GM19463 (cell line): ENCODE data around the gene EMID1.

Source experiments
- ATAC-seq: cut with Tn5 transposase; IDR thresholded peaks from one replicate; pipeline ENCODE4 v1.9.1; 2021; ENCODE audit warnings: mild to moderate bottlenecking, moderate library complexity; ENCODE audit not compliant: unreplicated experiment

The EMID1 gene

DNA sequence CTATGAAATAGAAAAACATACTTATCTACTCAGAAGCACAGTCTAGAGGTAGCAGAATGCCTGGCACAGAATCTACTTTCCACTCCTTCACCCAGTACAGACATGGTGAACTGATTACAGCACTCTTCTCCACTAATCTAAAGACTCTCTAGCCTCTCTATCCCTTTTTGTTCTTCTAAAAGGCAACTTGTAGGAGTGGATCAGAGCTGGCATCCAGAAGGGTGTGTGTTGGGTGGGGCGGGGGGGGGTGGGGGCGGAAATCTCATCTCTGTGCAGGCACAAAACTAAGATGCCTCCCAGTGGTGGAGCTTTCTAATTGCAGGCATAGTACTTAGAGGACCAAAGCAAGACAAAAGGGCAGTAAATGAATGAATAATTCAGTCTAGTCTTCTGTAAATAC lies 11.5 kb upstream of the EMID1 start:
- ATAC-seq, result no peak

DNA sequence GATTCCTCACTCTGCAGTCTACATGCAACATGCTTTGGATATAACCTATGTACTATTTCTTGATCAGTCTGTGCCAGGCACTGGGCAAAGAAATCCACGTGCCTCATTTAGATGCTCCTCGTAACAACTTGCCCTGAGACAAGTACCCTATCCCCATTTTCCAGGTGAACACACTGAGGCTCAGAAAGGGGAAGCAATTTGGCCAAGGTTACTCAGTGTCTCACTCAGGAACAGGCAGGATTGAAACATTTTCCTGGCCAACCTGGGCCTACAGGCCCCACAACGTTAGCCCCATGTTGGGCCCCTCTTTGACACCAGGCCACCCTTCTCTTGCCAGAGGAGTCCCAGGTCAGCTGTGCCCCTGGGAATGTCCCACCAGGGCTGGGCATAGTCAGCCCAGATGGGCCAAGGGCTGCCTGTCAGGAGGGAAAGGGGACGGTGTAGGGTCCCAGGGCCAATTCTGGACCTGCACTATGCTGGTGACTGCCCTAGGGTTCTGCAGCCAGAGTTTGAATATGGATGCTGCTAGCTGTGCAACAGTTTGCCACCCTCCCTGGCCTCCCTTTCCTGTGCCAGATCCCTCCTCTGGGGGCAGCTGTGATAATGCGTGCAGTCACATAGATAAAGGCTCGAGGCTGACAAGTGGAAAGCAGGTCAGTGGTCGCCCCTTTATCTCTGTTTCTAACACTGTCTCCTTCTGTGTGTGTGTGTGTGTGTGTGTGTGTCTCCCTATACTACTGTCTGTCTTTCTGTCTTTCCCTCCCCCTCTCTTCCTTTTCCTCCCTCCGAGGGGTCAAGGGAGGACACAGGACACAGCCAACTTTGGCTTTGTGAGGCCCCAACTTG lies 10.4 kb upstream of the EMID1 start:
- ATAC-seq, result no peak

DNA sequence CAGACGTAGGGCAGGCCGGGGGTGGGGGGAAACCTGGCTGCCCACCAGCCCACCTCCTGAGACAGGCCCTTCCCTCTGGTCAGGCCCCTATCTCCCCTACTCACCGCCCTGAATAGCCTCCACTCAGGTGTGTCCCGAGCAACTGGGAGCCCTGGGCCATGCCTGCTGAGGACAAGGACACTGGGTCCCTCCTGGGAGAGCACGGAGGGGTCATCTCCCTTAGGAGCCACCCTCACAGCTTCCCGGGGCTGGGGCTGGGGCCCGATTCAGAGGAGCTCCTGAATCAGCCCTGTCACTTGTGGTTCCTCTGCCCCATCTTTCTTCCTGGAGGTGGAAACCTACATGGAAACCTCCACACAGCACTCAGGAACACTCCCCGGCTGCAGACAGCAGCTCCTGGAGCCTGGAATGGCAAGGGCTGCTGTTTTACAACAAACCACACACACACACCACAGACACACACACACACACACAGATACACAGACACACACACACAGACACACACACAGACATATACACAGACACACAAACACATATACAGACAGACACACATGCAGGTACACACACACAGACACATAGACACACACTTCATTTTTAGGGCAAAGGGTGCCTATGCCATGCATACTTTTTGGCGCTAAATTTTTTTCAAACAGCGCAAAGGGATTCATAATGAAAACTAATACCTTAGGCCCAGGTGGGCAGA lies 9.6 kb upstream of the EMID1 start:
- ATAC-seq, result no peak

DNA sequence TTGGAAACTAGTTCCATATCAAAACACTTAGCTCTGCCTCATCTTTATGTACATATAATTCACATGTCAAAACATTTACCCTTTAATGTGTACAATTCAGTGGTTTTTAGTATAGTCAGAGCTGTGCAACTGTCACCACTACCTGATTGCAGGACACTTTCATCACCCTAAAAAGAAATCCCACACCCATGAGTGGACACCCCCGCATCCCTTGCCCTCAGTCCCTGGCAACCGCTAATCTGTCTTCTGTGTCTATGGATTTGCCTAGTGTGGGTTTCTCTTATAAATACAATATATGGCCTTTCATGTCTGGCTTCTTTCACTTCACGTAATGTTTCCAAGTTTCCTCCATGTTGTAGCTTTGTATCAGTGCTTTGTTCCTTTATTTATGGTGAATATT lies 8.6 kb upstream of the EMID1 start:
- no peak for ATAC-seq

DNA sequence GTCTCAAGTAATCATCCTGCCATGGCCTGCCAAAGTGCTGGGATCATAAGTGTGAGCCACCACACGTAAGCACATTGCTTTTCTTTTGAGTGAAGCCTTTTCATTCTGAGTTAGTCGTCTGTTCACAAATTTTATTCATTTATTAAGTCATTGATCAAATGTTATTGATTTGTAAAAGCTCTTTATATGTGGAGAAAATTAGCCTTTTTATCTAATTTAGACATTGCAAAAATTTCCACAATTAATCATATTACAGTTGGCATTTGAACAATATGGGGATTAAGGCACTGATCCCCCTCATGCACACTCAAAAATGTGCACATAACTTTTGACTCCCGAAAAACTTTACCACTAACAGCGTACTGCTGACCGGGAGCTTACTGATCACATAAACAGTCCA lies 7.5 kb upstream of the EMID1 start:
- no peak for ATAC-seq

DNA sequence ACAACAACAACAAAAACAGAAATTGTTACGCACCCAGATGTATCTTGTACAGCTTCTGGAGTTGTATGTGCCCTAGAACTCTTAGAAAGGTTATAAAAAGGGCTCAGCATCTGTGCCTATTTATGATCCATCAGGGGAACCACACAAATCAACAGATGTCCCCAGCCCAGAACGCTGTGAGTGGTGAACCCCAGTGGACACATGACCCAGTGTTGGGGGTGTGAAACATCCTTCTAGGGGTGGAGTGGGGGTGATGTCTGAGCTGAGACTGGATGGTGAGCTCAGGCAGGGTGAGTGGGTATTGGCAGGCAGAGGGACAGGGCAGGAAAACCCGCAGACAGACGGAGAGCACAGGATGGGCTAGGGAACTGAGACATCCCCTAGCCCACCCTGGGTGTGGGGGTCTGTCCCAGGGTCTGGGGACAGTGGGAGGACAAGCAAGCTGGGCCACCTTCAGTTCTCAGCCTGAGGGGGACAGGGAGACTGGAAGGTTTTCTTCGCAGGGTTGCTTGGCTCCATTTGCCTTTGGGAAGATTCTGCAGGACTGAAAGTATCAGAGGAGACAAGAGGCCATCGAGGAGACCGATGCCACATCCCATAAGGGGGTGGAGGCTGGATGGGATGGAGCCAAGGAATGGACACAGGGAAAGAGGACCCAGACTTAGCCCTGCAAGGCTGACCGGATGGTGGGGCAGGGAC lies 5.8 kb upstream of the EMID1 start:
- ATAC-seq, result no peak

DNA sequence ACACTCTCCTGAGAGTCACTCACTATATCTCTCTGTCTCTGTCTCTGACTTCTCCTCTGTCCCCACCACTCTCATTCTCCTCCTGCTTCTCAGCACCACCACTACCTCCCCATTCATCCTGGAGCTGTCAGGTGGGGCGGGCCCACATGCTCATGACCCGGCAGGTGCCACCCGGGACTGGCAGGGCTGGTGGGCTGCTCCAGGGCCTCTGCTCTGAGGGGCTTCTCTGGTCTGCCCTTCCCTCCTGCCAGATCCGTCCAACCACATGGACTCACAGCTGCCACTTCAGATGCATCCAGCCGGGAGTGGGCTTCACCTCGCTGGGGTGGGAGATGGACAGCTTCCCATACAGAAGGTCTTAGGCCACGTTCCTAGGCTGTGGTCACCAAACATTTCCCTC lies 4.8 kb upstream of the EMID1 start:
- no peak for ATAC-seq

DNA sequence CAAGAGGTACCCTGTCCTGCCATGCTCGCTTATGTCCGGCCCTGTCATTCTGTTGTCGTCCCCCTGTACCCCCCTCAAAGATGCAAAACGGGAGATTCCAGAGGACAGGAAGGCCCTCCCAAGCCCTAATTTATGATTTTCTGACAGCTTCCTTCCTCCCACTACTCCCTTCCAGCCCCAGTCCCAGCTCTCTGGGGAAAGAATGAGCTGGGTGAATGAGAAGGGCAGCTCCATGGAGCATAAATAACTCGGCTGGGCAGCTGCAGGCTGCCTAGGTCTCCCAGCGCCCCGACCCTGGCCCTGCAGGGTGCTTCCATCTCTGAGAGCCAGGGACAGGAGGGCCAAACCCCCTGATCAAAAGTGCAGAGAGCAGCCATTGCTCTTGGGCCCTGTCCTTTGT lies 3.9 kb upstream of the EMID1 start:
- ATAC-seq, result no peak

DNA sequence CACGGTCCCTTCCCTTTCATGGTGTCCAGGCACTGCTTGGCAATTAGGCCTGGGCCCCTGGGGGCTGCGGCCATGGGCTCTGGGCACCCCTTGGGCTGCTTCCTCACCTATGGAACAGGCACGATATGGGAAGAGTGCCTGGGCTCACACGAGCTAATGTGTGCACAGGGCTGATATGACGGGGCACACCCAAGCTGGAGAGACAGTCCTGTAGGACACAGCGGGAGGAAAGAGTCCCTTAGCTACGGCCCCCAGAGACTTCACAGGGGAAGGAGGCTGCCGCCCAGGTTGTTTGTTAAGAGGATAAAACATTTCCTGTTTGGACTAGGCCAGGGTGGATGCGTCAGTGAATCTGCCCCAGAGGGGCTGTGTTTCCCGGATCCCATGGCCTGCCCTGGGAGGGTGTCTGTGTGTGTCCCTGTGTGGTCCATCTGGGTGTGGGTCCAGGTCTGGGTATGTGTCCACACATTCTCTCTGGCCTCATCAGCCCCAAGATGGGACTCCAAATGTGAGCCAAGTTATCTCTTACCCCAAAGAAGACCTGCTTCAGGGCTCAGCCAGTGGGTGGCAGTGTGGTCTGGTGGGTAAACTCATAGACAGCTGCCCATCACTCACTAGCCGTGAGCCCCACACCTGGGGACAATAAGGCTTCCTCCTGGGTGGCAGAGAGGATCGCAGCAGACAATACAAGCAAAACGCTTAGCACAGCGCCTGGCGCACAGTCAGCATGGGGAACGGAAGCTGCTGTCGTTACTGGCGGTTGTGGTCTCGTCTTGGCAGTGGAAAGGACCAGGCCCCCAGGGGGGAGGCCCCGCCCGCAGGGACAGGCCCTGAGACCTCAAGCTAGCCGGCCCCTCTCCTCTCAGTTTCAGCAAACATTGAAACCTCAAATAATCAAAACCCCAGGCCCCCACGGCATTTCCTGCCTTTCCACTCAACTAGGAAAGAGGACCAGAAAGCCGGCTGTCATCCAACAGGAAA lies 3.2 kb upstream of the EMID1 start:
- ATAC-seq, result peak; percentile 57

DNA sequence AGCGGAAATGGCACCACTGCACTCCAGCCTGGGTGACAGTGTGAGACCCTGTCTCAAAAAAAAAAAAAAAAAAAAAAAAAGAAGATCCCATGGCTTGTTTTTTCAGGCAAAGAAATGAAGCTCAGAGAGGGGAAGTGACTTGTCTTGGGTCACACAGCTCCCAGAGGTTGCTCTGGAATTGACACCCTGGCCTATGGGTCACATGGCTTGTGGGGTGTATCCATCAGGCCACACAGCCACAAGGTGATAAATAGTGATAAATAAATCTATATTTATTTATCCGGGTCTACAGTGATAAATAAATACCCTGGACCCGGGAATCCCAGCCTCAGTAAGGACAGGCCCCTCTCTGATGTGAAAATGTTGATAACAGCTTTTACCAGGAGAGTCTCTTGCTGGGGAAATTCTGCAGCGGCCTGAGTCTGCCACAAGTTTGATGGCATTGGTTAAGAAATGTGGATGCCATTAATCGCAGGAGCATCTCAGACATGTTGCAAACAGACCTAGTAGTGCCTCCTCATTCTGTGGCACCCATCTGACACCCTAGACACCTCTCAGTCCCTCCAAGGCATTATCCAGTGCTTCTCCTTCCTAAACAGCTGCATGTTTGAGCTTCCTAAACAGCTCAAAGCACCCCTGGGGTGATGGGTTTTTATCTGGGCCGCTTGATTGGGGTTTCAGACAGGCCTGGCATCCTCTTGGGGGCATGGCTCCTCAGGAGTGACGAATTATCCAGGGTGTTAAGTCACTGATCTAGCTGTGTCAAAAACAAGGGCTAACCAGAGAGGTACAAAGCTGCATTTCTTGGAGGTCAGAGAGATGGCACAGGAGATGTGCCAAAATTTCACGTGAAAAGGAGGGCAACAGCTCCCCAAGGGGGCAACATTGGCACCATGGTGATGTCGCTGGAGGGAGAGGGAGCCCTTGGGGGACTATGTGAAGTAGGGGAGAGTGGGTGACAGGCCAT lies 1.9 kb upstream of the EMID1 start:
- no peak for ATAC-seq

DNA sequence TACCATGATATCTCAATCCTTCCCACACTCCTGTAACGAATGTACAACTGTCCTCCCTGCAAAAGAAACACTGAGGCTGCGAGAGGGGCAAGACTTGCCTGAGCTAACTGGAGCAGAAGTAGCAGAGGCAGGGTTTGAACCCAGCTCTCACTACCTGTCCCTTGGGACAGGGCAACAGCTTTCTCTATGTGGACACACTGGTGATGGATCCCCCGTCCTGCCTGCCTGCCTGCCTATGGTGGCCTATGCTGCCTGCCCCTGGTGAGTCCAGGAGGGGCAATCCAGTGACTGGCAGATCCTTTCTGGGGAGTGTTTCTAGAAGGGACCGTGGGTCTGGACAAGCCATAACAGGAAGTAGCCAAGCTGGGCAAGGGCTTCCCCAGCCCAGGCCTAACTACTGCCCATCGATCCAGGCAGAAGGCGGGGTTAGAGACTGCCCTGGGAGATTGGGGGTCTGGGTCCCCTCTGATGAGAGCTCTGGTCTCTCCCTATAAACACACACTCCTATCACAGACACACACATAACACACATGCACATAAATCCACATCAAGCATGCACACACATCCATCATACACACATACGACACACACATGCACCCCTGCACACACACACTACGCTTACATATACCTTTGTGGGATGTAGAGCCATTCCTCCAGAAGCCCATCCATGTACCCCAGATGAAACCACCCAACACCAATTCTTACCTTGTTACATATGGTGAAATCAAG lies 1.1 kb upstream of the EMID1 start:
- no peak for ATAC-seq

DNA sequence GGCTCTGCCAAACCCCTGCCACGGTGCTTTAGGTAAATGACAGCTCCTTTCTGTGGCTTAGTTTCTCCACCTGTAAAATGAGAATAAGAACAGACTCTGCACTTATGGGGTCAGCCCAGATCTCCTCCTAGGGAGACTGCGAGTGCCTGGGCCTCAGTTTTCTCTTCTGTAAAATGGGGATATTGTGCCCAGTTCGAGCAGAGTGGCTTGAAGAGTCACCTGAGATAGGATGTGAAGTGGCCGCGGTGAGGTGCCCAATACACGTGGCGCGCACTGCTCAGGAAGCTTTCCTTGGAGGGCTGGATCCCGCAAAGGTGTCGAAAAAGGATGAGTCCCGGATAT lies 473 bp upstream of the EMID1 start:
- no peak for ATAC-seq

DNA sequence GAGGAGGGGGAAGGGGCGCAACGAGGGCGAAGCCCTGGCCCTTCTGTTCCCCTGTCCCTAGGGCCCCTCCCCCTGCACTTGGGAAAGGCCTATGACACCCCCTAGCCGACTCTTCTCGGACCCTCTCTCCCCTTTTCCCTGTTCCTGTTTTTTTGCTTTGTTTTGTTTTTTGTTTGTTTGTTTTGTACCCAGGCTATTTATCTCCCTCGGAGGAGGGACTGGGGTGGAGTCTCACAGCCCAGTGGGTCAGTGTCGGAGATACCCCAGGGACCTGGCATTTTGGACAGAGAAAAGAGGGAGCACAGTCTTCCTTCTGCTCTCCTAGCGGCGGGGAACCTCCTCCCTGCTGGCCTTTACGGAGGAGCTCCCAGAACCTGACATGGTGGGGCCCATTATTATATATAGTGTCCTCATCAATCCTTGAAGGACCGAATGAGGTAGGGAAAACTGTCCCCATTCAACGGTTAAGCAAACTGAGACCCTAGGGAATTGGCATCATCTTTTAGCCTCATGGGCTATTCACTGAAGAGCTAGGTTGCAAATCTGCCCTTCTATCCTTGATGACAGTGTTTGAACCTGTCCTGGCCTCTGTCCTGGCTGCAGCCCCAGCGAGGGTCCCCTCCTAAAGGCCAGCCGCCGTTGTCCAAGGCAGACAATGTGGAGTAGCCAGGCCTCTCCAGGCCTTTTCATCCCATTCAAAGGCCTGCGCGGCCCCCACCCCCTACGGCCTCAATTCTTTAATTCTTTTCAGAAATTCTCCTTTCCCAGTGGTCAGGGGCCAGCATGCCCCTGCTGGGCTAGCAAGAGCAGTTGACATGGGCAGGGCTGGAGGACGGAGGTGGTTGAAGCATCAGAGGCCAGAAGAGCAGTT lies 911 bp downstream of the EMID1 start:
- no peak for ATAC-seq

DNA sequence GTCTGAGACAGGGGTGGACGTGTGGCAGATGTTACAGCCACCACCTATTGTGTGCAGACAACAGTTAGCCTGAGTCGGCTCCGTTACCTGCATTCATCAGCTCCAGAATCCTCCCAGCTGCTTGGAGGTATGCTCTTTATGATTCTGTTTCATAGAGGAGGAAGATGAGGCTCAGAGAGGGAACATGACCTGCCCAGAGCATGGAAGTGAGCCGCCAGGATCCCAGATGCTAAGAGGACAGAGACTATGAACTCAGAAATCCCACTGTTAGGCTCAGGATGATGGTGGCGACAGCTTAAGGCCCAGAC lies 1.5 kb downstream of the EMID1 start:
- no peak for ATAC-seq

DNA sequence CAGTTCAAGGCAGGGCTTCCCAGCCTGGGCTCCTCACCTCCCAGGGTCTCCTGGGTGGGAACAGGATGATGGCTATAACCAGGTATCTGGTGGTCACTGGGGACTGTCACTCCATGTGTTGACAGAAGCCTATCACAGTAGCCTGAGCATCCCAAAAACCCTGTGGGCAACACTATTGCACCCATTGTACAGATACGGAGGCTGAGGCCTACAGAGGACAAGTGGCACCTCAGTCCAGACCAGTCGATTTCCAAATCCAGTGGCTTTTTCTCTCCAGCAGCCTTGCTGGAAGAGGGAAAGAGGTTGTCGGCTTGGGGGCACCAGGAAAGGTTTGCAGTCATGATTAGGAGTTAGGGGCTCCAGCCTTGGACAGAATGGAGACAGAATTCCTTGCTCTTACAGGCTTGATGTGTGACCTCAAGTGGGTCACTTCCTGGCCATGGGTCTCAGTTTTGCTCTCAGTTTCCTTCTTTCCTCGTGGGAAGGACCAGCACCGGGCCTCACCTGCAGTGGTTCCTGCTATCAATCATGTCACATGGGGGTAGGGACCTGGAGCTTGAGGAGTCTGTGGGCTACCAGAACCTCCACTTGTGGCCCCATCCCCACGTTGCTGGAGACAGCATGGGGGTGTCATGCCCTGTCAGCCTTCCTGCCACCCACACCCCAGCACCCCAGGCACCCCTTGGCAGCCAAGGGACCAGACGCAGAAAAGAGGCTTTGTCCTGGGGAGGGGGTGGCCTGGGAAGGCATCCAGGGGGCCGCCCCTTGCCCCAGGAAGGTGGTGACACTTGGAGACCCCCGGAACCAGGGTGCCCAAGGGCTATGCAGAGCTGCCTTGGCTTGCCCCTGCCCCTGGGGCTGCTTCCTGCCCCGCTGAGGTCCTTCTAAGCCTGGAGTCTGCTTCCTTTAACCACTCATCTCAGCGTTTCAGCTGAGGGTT lies 2.1 kb downstream of the EMID1 start:
- no peak for ATAC-seq

DNA sequence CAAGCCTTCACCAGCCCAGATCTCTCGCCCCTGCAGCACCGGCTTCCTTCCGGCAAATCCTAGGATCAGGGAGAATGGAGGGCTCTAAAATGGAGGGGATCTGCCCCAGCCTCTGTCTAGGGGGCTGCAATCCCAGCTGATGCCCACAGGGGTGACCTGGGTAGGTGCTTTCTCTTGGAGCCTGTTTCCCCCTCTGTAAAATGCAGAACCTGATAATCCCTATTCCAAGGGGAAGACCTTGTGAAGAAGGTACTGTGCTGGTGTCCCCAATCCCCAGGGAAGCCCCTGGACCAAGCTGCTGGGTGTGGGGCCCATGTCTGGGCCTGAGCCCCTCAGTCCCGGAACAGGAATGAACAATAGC lies 2.8 kb downstream of the EMID1 start:
- no peak for ATAC-seq

DNA sequence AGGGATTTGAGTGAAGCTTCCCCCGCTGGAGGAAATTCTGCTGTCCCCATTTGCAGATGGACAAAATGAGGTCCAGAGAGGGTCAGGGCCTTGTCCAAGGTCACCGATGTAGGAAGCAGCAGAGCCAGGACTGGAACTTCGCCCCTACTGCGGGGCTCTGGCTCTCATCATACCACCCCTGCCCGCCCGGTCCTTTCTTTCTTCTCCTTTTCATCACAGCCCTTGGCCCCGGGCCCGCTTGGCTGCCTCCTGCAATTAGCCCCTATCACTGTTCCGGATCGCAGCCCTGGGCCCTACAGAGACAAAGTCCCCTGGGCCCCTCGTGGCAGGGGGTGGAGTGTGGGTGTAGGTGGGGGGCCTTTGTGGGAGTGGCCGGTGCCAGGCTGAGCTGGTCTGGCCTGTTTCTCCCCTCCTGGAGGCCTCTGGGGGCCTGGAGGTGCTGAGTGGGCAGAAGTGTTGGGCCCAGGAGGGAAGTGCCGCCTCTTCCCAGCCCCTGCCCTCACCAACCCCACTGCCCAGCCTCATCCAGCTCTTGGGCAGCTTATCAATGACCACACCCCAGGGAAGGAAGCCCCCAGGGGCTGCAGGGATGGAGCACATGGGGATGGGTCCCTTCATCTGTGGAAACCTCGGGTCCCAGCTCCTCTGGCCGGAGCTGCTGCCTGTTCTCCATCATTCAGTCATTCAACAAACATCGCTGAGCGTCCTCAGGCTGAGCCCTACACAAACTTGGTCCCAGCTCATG lies 3.4 kb downstream of the EMID1 start:
- no peak for ATAC-seq
